Measurements from ENCODE around the gene CDH4. TPM values are rescaled to one million over a fixed set of nuclear protein-coding genes. Genes with fewer than 3 reads are reported as not detected.

Gene CDH4
- polyA plus RNA-seq, 1 experiment: 1.5 TPM

GRCh38 chr20:61767761-61768494, 515.9 kb downstream of the CDH4 start:
- TF ChIP-seq CTCF (IDR thresholded peaks at IDR 0.05; ENCODE audit: insufficient read depth, low read depth, low read length): no peak
- CTCF ChIA-PET: no interaction called here
- no peak for DNase-seq (ENCODE audit: low read depth)
- H3K36me3 ChIP-seq (ENCODE audit: control insufficient read depth, insufficient read depth, low read length): no peaks in the 10 kb centered on the region
- POLR2A ChIA-PET: no interaction called here
- H3K27me3 ChIP-seq (ENCODE audit: control insufficient read depth, insufficient read depth, low read length): no peaks in the 10 kb centered on the region
- H3K4me3 ChIP-seq (ENCODE audit: low read depth, low read length): no peak overlapping the region

GRCh38 chr20:61768571-61769285, 516.7 kb downstream of the CDH4 start:
- Histone ChIP-seq H3K4me3 (ENCODE audit: low read depth, low read length) (no peak overlapping the region), H3K27me3 (ENCODE audit: control insufficient read depth, insufficient read depth, low read length) (no peaks in the 10 kb centered on the region), H3K36me3 (ENCODE audit: control insufficient read depth, insufficient read depth, low read length) (no peaks in the 10 kb centered on the region)
- TF ChIP-seq CTCF (IDR thresholded peaks at IDR 0.05; ENCODE audit: insufficient read depth, low read depth, low read length): no peak
- ChIA-PET POLR2A (no interaction called here), CTCF (no interaction called here)
- DNase-seq (ENCODE audit: low read depth): no peak

GRCh38 chr20:61769286-61769832, 517.3 kb downstream of the CDH4 start:
- H3K4me3 ChIP-seq (ENCODE audit: low read depth, low read length): no peak overlapping the region
- H3K36me3 ChIP-seq (ENCODE audit: control insufficient read depth, insufficient read depth, low read length): no peaks in the 10 kb centered on the region
- DNase-seq (ENCODE audit: low read depth): no peak
- ChIA-PET CTCF (no interaction called here), POLR2A (no interaction called here)
- no peak for TF ChIP-seq CTCF (IDR thresholded peaks at IDR 0.05; ENCODE audit: insufficient read depth, low read depth, low read length)
- no peaks in the 10 kb centered on the region for H3K27me3 ChIP-seq (ENCODE audit: control insufficient read depth, insufficient read depth, low read length)

- ChIA-PET POLR2A (no interaction called here), CTCF (no interaction called here)
- TF ChIP-seq CTCF (IDR thresholded peaks at IDR 0.05; ENCODE audit: insufficient read depth, low read depth, low read length): no peak
- no peak for DNase-seq (ENCODE audit: low read depth)
- no peak overlapping the region for H3K4me3 ChIP-seq (ENCODE audit: low read depth, low read length)
- no peaks in the 10 kb centered on the region for H3K27me3 ChIP-seq (ENCODE audit: control insufficient read depth, insufficient read depth, low read length)
- H3K36me3 ChIP-seq (ENCODE audit: control insufficient read depth, insufficient read depth, low read length): no peaks in the 10 kb centered on the region
Observed at GRCh38 chr20:61770113-61770585, 518.1 kb downstream of the CDH4 start.

- ChIA-PET CTCF (no interaction called here), POLR2A (no interaction called here)
- no peak for TF ChIP-seq CTCF (IDR thresholded peaks at IDR 0.05; ENCODE audit: insufficient read depth, low read depth, low read length)
- DNase-seq (ENCODE audit: low read depth): no peak
- H3K27me3 ChIP-seq (ENCODE audit: control insufficient read depth, insufficient read depth, low read length): no peaks in the 10 kb centered on the region
- no peaks in the 10 kb centered on the region for H3K36me3 ChIP-seq (ENCODE audit: control insufficient read depth, insufficient read depth, low read length)
- H3K4me3 ChIP-seq (ENCODE audit: low read depth, low read length): no peak overlapping the region
Observed at GRCh38 chr20:61771805-61772350, 519.8 kb downstream of the CDH4 start.

Measured in BJ (cell line).